ENCODE data around the gene GPC3.

GPC3 gene

DNA sequence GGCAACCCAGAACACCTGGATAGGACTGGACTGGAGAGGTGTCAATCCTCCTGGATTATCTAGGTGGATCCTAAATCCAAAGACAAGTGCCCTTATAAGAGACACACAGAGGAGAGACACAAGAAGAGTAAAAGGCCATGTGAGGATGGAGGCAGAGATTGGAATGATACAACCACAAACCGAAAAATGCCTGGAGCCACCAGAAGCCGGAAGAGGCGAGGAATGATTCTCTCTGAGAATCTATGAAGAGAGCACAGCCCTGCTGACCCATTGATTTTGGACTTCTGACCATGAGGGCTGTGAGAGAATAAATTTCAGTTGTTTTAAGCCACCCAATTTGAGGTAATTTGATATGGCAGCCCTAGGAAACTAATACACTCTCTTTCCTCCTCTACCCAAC is 20.1 kb downstream of the GPC3 start:
- DNase-seq: no peak

DNA sequence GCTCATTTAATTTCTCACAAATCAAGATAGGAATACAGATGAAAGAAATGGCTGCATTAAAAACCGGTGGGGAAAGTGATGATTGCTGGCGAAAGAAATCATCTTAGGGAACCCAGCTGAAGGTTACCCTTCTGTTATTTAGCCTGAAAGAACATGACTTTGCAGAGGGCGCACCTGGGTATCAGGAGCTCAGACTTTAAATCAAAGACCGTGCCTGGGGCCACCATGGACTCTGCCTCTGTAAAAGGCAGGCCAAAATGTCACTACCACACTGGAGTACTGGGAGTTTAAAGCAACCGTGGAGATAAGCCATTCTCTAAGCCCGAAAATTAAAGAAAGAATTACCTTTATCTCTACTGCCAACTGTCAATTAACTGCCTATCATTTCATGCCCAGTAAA is 24.3 kb downstream of the GPC3 start:
- no peak for DNase-seq

DNA sequence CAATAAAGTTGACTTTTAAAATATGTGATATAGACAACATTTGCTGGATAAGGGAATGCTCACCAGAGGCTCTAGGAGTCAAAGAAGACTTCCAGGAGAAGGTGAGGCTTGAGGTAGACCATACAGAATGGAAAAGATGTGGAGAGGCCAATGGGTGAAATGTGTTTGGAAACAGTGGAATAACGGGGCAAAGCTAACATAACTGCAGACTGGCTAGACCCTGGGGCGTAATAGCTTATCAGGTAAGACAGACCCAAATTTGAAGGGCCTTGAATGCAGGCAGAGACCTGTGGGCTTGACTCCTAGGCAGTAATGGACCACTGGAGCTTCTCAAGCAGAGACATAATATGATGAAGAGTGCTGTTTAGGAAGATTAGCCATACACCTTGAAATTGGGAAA is 25.4 kb downstream of the GPC3 start:
- no peak for DNase-seq

DNA sequence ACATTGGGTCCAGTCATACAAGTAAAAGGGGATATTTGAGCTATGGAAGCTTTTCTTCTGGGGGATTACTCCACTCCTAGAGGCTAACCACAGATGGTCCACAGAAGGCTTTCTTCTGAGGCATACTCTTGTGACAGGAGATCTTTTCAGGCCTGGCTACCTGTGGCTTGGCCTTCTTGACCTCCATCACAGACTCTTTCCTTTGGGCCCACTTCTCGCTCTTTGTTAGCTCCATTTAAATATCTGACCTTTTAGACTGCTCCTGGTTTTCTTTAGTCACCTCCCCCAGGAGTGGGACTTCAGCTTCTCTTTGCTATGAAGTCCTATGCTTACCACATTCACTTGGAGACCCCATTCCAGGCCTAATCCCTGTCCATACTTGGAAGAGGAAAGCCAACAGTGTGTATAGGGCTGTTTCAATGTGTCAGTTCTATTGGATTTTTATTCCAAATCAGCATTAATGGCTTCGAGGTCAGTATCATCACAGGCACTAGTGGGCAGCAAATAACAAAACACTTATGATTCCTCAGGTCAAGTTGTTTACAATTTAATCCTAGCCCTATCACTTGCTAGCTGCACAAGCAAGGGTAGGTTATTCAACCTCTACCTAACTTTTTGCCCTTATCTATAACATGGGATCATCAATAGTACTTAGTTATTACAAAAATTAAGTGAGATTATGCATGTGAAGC is 26.3 kb downstream of the GPC3 start:
- no peak for DNase-seq

- DNase-seq: no peak
Measured at GRCh38 chrX:133956570-133957340, 28.6 kb downstream of the GPC3 start.

GRCh38 chrX:133953785-133954355 is 31.5 kb downstream of the GPC3 start:
- DNase-seq: no peak

GRCh38 chrX:133953078-133953477 is 32.3 kb downstream of the GPC3 start:
- no peak for DNase-seq

DNA sequence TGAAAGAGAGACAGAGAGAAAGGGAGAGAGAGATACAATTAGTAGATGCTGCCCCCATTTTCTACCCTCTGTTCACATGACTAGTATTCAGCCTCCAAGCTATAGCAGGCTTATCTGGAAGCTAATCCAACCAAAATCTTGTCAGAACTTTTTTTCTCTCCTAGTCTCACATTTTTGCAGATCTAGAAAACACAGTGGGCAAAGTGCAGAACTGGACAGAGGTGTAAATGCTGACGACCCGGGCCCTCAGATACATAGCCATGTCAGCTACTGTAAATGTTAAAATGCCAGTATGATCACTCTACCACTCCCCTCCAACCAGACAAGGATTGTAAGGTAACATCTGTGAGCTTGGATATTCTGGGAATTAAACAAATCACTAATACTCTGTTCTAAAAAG is 34.3 kb downstream of the GPC3 start:
- DNase-seq: no peak

GRCh38 chrX:133950214-133950613 is 35.2 kb downstream of the GPC3 start:
- DNase-seq: no peak

DNA sequence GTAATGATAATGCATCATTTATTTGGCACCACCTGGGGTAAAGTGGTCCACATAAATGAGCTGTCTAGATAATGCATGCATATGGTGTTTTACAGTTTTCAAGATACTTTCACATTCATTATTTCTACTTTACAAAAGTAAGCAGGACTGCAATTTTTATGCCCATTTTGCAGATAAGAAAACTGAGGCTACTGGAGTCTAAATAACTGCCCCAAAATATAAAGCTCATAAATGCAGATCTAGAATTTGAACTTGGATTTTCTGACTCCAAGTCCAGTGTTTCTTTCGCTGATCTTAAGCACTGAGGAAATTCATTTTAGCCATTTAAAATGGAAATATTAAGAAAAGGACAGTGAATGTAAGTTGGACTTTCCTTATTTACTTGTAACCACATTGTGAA is 36.5 kb downstream of the GPC3 start:
- DNase-seq: no peak

DNA sequence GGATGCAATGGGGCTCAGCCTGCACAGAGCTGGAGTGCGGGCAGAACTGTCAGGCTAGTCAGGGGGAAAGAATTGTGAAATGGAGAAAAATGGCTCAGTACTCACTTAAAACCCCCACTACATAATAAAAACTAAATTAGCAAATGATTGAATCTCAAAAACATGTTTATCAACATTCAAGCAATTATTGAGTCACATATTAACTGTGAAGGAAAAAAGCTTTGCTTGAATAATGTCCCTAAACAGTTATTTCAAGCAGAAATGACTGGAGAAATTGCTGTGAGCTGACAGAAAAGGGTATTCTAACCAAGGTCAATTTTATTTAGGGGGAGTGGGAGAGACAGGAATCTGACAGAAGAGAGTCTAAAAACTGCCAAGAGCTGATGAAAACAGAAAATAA is 37.4 kb downstream of the GPC3 start:
- DNase-seq: no peak

- DNase-seq: no peak
Measured at GRCh38 chrX:133947022-133947421, 38.4 kb downstream of the GPC3 start.

DNA sequence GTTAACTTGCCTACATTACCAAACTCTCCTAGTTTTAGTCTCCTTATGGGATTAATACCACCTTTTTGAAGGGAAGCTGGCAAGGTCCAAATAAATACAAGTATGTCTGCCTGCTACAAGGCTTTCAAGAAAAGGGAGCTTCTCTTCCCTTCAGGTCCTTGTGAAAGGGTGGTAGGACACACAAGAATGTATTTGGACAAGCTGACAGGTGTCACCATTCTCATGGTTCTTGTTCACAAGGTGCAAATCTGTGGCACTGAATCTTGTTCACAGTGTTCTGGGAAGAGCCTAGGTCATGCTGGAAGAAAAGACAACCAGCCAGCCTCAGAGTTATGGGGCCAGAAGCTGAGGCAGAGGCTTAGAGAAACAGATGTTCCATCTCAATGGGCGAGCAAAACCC is 41.9 kb downstream of the GPC3 start:
- DNase-seq: no peak

GRCh38 chrX:133939655-133940302 is 45.6 kb downstream of the GPC3 start:
- DNase-seq: no peak

GRCh38 chrX:133938530-133938929 is 46.9 kb downstream of the GPC3 start:
- no peak for DNase-seq

DNA sequence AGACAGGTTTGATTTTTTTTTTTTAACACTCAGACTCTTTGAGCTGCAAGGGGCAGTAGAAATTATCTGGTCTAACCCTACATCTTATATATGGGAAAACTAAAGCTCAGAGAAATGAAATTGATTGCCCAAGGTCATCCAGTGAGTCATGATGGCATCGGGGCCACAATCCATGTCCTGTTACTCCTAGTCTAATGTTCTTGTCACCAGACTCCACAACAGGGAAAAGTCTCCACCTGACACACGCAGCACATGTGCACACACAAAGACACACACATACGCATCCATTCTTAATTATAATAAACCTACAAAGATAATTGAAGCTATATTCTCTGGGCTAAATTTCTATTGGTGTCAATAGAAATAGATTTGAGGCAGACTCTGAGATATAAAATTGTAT is 48.4 kb downstream of the GPC3 start:
- no peak for DNase-seq

GRCh38 chrX:133935076-133935475 is 50.3 kb downstream of the GPC3 start:
- no peak for DNase-seq

DNA sequence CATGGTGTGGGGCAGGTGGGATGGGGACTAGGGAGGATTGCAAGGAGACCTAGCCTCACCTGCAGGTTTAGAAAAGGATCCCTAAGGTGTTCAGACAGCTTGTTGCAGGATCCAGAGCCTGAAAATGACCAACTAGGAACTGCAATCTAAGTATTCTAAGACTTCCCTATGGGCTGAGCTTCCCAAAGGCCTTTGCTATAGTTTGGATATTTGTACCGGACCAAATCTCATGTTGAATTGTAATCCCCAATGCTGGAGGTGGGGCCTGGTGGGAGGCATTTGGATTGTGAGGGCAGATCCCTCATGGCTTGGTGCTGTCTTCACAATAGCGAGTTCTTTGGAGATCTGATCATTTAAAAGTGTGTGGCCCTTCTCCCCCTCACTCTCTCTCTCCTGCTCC is 52.1 kb downstream of the GPC3 start:
- no peak for DNase-seq

DNA sequence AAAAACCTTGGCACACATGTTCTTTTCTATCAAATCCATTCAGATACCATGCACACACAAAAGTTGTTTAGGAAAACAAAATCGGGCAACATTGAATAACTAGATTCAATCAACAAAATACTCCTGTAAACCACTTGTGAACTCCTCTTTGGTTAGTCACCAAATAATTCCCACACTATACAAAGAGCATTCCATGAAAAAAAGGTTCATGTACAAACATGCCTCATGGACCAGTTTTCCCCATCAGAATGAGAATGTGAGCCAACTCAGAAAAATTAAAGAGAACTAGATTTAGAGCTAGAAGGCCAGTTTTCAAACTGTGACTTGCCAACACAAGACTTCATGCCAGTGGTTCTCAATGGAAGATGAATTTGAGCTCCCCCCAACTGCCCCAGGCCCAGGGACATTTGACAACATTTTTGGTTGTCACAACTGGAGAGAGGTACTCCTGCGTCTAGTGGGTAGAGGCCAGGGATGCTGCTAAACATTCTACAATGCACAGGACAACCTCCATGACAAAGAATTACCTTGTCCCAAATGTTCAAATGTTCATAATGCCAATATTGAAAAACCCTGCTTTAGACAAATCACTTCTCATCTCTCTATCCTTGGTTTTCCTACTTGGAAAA is 55.4 kb downstream of the GPC3 start:
- DNase-seq: no peak

DNA sequence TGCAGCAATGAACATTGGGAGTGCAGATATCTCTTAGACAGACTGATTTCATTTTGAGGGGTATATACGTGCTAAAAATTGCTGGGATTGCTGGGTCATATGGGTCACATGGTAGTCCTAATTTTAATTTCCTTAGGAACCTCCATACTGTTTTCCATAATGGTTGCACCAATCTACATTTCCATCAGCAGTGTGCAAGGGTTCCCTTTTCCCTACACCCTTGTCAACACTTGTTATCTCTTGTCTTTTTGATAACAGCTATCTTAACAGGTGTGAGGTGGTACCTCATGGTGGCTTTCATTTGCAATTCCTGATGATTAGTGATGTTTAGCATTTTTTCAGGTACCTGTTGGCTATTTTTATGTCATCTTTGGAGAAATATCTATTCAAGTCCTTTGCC is 57.0 kb downstream of the GPC3 start:
- no peak for DNase-seq

DNA sequence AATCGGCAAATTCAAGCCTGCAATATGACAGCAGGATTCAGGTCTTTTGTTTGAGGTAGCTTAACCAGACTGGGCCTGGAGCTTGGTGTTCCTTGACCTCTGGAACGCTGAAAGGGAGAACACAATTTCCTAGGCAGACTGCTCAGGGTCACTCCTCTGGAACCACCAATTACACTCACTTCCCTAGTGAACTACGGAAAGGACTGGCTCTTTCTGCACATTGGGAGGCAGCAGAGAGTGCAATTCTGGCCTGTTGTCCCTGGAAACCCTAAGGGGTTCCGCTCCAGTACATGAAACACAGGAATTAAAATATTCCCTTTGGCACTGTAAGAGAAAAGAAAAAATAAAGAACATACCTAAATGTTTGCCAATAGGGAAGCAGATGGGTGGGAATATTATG is 58.6 kb downstream of the GPC3 start:
- no peak for DNase-seq

DNA sequence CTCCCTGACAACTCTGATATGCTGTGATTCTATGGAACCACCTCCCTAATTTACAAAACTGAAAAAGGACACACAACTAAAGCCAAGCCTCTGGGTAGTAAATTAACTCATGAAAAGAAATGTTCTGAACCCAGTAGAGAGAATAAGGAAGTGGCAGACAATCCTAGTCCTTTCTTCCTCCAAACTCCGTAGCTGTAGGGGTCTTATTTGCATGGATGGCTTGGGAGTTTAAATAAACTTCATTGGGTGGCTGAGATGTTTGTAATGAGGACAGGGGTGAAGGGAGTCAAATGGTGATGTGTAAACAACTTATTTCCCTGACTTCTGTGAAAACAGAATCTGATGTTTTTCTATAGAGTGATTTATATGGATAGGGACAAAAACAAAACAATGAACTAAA is 59.3 kb downstream of the GPC3 start:
- DNase-seq: no peak

DNA sequence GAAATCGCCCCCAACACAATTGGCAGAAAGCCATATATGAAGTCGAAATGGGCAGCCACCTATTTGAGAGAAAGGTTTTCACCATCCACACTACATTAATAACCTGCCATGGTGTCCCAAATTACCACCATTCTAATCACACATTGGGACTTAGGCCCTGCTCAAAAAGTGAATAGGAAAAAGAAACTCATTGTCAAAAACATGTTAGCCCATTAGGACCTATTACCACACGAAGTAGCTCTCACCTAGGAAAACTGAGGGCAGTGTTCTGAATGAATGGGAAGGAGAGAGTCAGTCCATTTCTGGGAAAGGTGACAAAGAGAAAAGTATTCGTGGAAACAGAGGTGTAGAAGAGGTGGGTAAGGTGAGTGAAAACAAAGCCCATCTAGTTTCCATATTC is 60.8 kb downstream of the GPC3 start:
- no peak for DNase-seq

DNA sequence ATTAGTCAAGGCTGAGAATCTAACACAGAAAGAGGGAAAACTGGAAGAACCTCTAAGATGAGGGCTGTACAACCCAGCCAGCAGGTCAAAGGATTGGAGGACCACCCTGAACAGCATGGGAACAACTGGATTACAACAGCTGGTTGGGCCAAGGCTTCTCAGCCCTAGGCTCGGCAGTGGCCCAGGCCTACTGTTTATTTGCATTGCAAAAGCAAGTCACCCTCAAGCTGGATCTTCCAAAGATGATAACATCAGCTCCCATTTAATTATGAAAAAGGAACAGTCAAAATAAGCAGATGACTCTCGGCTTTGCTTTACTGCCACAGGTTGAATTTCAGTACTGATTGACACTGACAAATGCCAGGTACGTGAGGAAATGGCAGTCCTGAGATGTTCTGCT is 61.8 kb downstream of the GPC3 start:
- no peak for DNase-seq
